WTC11 (cell line): ENCODE data around the gene SGSH. TPM values are rescaled to one million over a fixed set of nuclear protein-coding genes. Genes with fewer than 3 reads are reported as not detected.

Experiments
- ATAC-seq: fragments of 200-7000 bp; cut with Tn5 transposase; 2 replicates; pipeline ENCODE4 v1.10.0; 2021; ENCODE audit warnings: mild to moderate bottlenecking, moderate library complexity
- CTCF ChIA-PET: fragments of 300-600 bp; sonication (Branson Sonifier 250); formaldehyde crosslinking; loops from one replicate; lab custom pipeline; 2021; ENCODE audit warnings: antibody characterized with exemption; lab: Charles Lee
- POLR2A ChIA-PET: fragments of 350-600 bp; sonication (Branson Sonifier 250); formaldehyde crosslinking; loops from one replicate; lab custom pipeline; 2021; ENCODE audit warnings: antibody characterized with exemption; lab: Charles Lee
- DNase-seq: peaks from one replicate; pipeline ENCODE4 v3.0.0; 2021; ENCODE audit warnings: low spot score
- H3K27ac Mint-ChIP-seq: 2 replicates; pipeline ENCODE4 v1.8.0; 2021; ENCODE audit warnings: mixed read lengths
- H3K27me3 Mint-ChIP-seq: 2 replicates; pipeline ENCODE4 v1.8.0; 2021; ENCODE audit warnings: low read depth, mild to moderate bottlenecking, moderate library complexity, mixed read lengths
- H3K36me3 Mint-ChIP-seq: 2 replicates; pipeline ENCODE4 v1.8.0; 2021; ENCODE audit warnings: mixed read lengths
- H3K4me1 Mint-ChIP-seq: 2 replicates; pipeline ENCODE4 v1.8.0; 2022; ENCODE audit warnings: mixed read lengths
- H3K4me3 Mint-ChIP-seq: 2 replicates; pipeline ENCODE4 v1.8.0; 2021; ENCODE audit warnings: mild to moderate bottlenecking, moderate library complexity, mixed read lengths
- H3K9me3 Mint-ChIP-seq: 2 replicates; pipeline ENCODE4 v1.8.0; 2021; ENCODE audit warnings: mixed read lengths
- CBFB ChIP-seq: sonication (generic); formaldehyde crosslinking; IDR thresholded peaks from 2 replicates; pipeline ENCODE4 v1.8.1; 2022; ENCODE audit warnings: mild to moderate bottlenecking, low read depth, missing genetic modification reagents
- CDX4 ChIP-seq: fragments of 250-450 bp; sonication (Bioruptor Pico); IDR thresholded peaks from 2 replicates; pipeline ENCODE4 v1.9.0; 2021; ENCODE audit warnings: moderate library complexity, mild to moderate bottlenecking, inconsistent platforms, borderline replicate concordance
- ELF4 ChIP-seq: sonication (generic); formaldehyde crosslinking; IDR thresholded peaks from 2 replicates; pipeline ENCODE4 v1.8.1; 2022; ENCODE audit warnings: low read depth, mild to moderate bottlenecking, moderate library complexity, missing genetic modification reagents
- FOXK1 ChIP-seq: sonication (generic); formaldehyde crosslinking; IDR thresholded peaks from 2 replicates; pipeline ENCODE4 v1.8.0; 2022; ENCODE audit warnings: mild to moderate bottlenecking, moderate library complexity, missing genetic modification reagents
- FOXP4 ChIP-seq: sonication (generic); formaldehyde crosslinking; IDR thresholded peaks from 2 replicates; pipeline ENCODE4 v1.8.0; 2022; ENCODE audit warnings: mild to moderate bottlenecking, missing genetic modification reagents
- HMGA2 ChIP-seq: fragments of 250-450 bp; sonication (Bioruptor Pico); IDR thresholded peaks from 2 replicates; pipeline ENCODE4 v1.4.0; 2021; ENCODE audit warnings: mild to moderate bottlenecking, moderate library complexity
- HMGXB4 ChIP-seq: sonication (generic); formaldehyde crosslinking; IDR thresholded peaks from 2 replicates; pipeline ENCODE4 v1.8.1; 2023; ENCODE audit warnings: mild to moderate bottlenecking, moderate library complexity, missing genetic modification reagents
- JAZF1 ChIP-seq: fragments of 250-450 bp; sonication (Bioruptor Pico); IDR thresholded peaks from 2 replicates; pipeline ENCODE4 v1.9.0; 2021; ENCODE audit warnings: moderate library complexity, mild to moderate bottlenecking, inconsistent platforms
- NFYB ChIP-seq: sonication (generic); formaldehyde crosslinking; conservative IDR thresholded peaks from 2 replicates; pipeline ENCODE4 v1.8.0; 2022; ENCODE audit warnings: low read depth, missing genetic modification reagents
- NR1H2 ChIP-seq: sonication (generic); formaldehyde crosslinking; IDR thresholded peaks from 2 replicates; pipeline ENCODE4 v1.9.0; 2021; ENCODE audit warnings: mild to moderate bottlenecking, moderate library complexity, missing genetic modification reagents
- NR2C2 ChIP-seq: sonication (generic); formaldehyde crosslinking; IDR thresholded peaks from 2 replicates; pipeline ENCODE4 v1.8.0; 2022; ENCODE audit warnings: mild to moderate bottlenecking, missing genetic modification reagents
- PRDM15 ChIP-seq: sonication (generic); formaldehyde crosslinking; IDR thresholded peaks from 2 replicates; pipeline ENCODE4 v1.8.0; 2022; ENCODE audit warnings: missing genetic modification reagents
- RELA ChIP-seq: sonication (generic); formaldehyde crosslinking; IDR thresholded peaks from 2 replicates; pipeline ENCODE4 v1.8.1; 2022; ENCODE audit warnings: missing genetic modification reagents, mild to moderate bottlenecking, borderline replicate concordance
- SMAD4 ChIP-seq: sonication (generic); formaldehyde crosslinking; IDR thresholded peaks from 2 replicates; pipeline ENCODE4 v1.8.0; 2022; ENCODE audit warnings: mild to moderate bottlenecking, missing genetic modification reagents
- SOX15 ChIP-seq: fragments of 250-450 bp; sonication (Bioruptor Pico); IDR thresholded peaks from 2 replicates; pipeline ENCODE4 v1.9.0; 2021; ENCODE audit warnings: mild to moderate bottlenecking
- SP1 ChIP-seq: sonication (generic); formaldehyde crosslinking; conservative IDR thresholded peaks from 2 replicates; pipeline ENCODE4 v1.8.1; 2022; ENCODE audit warnings: missing genetic modification reagents
- TEAD1 ChIP-seq: sonication (generic); formaldehyde crosslinking; IDR thresholded peaks from 2 replicates; pipeline ENCODE4 v1.8.0; 2022; ENCODE audit warnings: mild to moderate bottlenecking, missing genetic modification reagents
- USF1 ChIP-seq: sonication (generic); formaldehyde crosslinking; IDR thresholded peaks from 2 replicates; pipeline ENCODE4 v1.8.0; 2022; ENCODE audit warnings: mild to moderate bottlenecking, missing genetic modification reagents
- ZNF281 ChIP-seq: sonication (generic); formaldehyde crosslinking; IDR thresholded peaks from 2 replicates; pipeline ENCODE4 v1.8.0; 2023; ENCODE audit warnings: mild to moderate bottlenecking, missing genetic modification reagents
- ZNF512 ChIP-seq: sonication (generic); formaldehyde crosslinking; IDR thresholded peaks from 2 replicates; pipeline ENCODE4 v1.8.1; 2022; ENCODE audit warnings: missing genetic modification reagents, borderline replicate concordance
- ZNF671 ChIP-seq: fragments of 250-450 bp; sonication (Bioruptor Pico); IDR thresholded peaks from 2 replicates; pipeline ENCODE4 v1.8.0; 2021; ENCODE audit warnings: mild to moderate bottlenecking
- total RNA-seq: library from RNA; stranded (reverse); gene quantifications from 3 replicates; pipeline ENCODE4 v1.2.3, GENCODE V29; 2021

SGSH gene
- total RNA-seq, 1 experiment from 2014 or later, result 27.7 TPM

- TF ChIP-seq FOXP4 (no peak), FOXK1 (CRISPR knock-in tag) (no peak), JAZF1 (CRISPR knock-in tag) (no peak), TEAD1 (CRISPR knock-in tag) (no peak), RELA (CRISPR knock-in tag) (no peak), SP1 (CRISPR knock-in tag) (no peak), HMGA2 (CRISPR knock-in tag) (no peak), PRDM15 (no peak), NR1H2 (CRISPR knock-in tag) (no peak), NR2C2 (CRISPR knock-in tag) (no peak)
Measured at GRCh38 chr17:80180192-80180591, 39.9 kb downstream of the SGSH start (continued).

- ChIA-PET CTCF (interaction anchor here (1.0 to 1.9 kb wide), 3 partner anchors 77 to 183 kb away, joined by 3 to 6 read pairs (median 3); partner anchors contain the start of gene GAA), POLR2A (no interaction called here)
- Mint-ChIP-seq H3K4me3 (no peak overlapping the region), H3K27me3 (no peaks in the 10 kb centered on the region), H3K27ac (no peak overlapping the region), H3K9me3 (no peaks in the 10 kb centered on the region), H3K4me1 (peaks cover 4% of the 10 kb centered on the region), H3K36me3 (no peaks in the 10 kb centered on the region)
- ATAC-seq (no peak), DNase-seq (no peak)
- TF ChIP-seq CBFB (CRISPR knock-in tag), result no peak
- no peak for TF ChIP-seq ELF4
- no peak for TF ChIP-seq USF1 (CRISPR knock-in tag)
- TF ChIP-seq SOX15, result no peak
Measured at GRCh38 chr17:80177986-80178595, 42.0 kb downstream of the SGSH start.

GRCh38 chr17:80176757-80177156 is 43.4 kb downstream of the SGSH start:
- ChIA-PET POLR2A (no interaction called here), CTCF (interaction anchor here (1.2 kb wide), 1 partner anchor 19 kb away, joined by 4 read pairs; no protein-coding TSS in a partner anchor)
- ATAC-seq (no peak), DNase-seq (no peak)
- H3K27ac Mint-ChIP-seq, result no peak overlapping the region
- H3K27me3 Mint-ChIP-seq, result no peaks in the 10 kb centered on the region
- peaks cover 4% of the 10 kb centered on the region for H3K4me1 Mint-ChIP-seq
- H3K36me3 Mint-ChIP-seq, result no peaks in the 10 kb centered on the region
- no peaks in the 10 kb centered on the region for H3K9me3 Mint-ChIP-seq
- no peak overlapping the region for H3K4me3 Mint-ChIP-seq
- TF ChIP-seq CDX4 (CRISPR knock-in tag) (no peak), ZNF512 (CRISPR knock-in tag) (no peak), ELF4 (no peak), HMGXB4 (CRISPR knock-in tag) (no peak), ZNF671 (no peak), ZNF281 (no peak), SMAD4 (CRISPR knock-in tag) (no peak), HMGA2 (CRISPR knock-in tag) (no peak), NFYB (CRISPR knock-in tag) (no peak)
